HuH-7 (cell line): ENCODE measurements around the gene SLC27A2.

Experiments
- DNase-seq: peaks from one replicate; pipeline ENCODE4 v3.0.0; 2011; ENCODE audit warnings: low spot score

Gene SLC27A2

GRCh38 chr15:50241684-50242450, 59.9 kb downstream of the SLC27A2 start:
- no peak for DNase-seq

- no peak for DNase-seq
Observed at GRCh38 chr15:50244153-50244552, 62.2 kb downstream of the SLC27A2 start.

GRCh38 chr15:50244959-50245624, 63.1 kb downstream of the SLC27A2 start:
- no peak for DNase-seq

- no peak for DNase-seq
Observed at GRCh38 chr15:50246631-50247030, 64.6 kb downstream of the SLC27A2 start.

- no peak for DNase-seq
Observed at GRCh38 chr15:50247819-50248655, 66.0 kb downstream of the SLC27A2 start.

- no peak for DNase-seq
Observed at GRCh38 chr15:50248994-50249582, 67.1 kb downstream of the SLC27A2 start.

- DNase-seq: no peak
Observed at GRCh38 chr15:50249704-50250103, 67.7 kb downstream of the SLC27A2 start.

- DNase-seq: no peak
Observed at GRCh38 chr15:50250760-50251394, 68.9 kb downstream of the SLC27A2 start.

- DNase-seq: no peak
Observed at GRCh38 chr15:50251638-50252182, 69.7 kb downstream of the SLC27A2 start.

- DNase-seq: no peak
Observed at GRCh38 chr15:50252556-50252955, 70.6 kb downstream of the SLC27A2 start.

- no peak for DNase-seq
Observed at GRCh38 chr15:50256188-50257041, 74.4 kb downstream of the SLC27A2 start.

- no peak for DNase-seq
Observed at GRCh38 chr15:50257332-50257731, 75.3 kb downstream of the SLC27A2 start.

GRCh38 chr15:50257924-50258323, 75.9 kb downstream of the SLC27A2 start:
- DNase-seq: no peak

GRCh38 chr15:50259276-50259675, 77.3 kb downstream of the SLC27A2 start:
- DNase-seq: no peak

GRCh38 chr15:50260969-50261496, 79.0 kb downstream of the SLC27A2 start:
- DNase-seq: no peak

- DNase-seq: no peak
Observed at GRCh38 chr15:50261981-50262380, 80.0 kb downstream of the SLC27A2 start.

GRCh38 chr15:50262533-50262932, 80.5 kb downstream of the SLC27A2 start:
- no peak for DNase-seq

GRCh38 chr15:50265620-50266019, 83.6 kb downstream of the SLC27A2 start, which contains the start of gene HDC:
HDC (minus strand) TSS chr15:50265726; CDS start chr15:50265623, 103 bp downstream.
- DNase-seq: no peak

- DNase-seq: no peak
Observed at GRCh38 chr15:50267577-50267976, 85.6 kb downstream of the SLC27A2 start.

- no peak for DNase-seq
Observed at GRCh38 chr15:50275091-50275490, 93.1 kb downstream of the SLC27A2 start.
